A549 (cell line): ENCODE results near the gene TDRD12.

Source experiments
- EHF ChIP-seq: fragments of 250-450 bp; sonication (Bioruptor Pico); IDR thresholded peaks from 2 replicates; pipeline ENCODE4 v1.5.0; 2020; ENCODE audit warnings: mild to moderate bottlenecking
- FOSL2 ChIP-seq, 2 experiments: fragments of 450-650 bp in 1 of 2; fragments of >200 bp in 1 of 2; sonication (Bioruptor Twin) in 1 of 2; formaldehyde crosslinking; IDR thresholded peaks; 2 replicates each; pipeline versions ENCODE4 v1.5.0 to v1.6.1; 2016 to 2020; ENCODE audit warnings: mild to moderate bottlenecking in 1 of 2, moderate library complexity in 1 of 2
- KDM5A ChIP-seq: fragments of 200-600 bp; sonication (generic); IDR thresholded peaks from 2 replicates; pipeline ENCODE4 v1.6.1; 2016; ENCODE audit warnings: antibody characterized with exemption, mild to moderate bottlenecking
- MAFK ChIP-seq: fragments of 450-650 bp; IDR thresholded peaks from 2 replicates; pipeline ENCODE4 v1.6.1; 2014; ENCODE audit not compliant: partially characterized antibody
- MAZ ChIP-seq: fragments of 150-350 bp; IDR thresholded peaks from 2 replicates; pipeline ENCODE4 v1.6.1; 2014; ENCODE audit warnings: antibody characterized with exemption, low read depth, low read length, borderline replicate concordance
- RFX5 ChIP-seq: fragments of 450-650 bp; IDR thresholded peaks from 2 replicates; pipeline ENCODE4 v1.7.1; 2014; ENCODE audit warnings: antibody characterized with exemption, mild to moderate bottlenecking, moderate library complexity
- TF ChIP-seq, protein P1 (sequence below): fragments of >200 bp; sonication (Bioruptor Twin); formaldehyde crosslinking; IDR thresholded peaks from 3 replicates; pipeline ENCODE4 v1.5.1; 2016

DNA sequence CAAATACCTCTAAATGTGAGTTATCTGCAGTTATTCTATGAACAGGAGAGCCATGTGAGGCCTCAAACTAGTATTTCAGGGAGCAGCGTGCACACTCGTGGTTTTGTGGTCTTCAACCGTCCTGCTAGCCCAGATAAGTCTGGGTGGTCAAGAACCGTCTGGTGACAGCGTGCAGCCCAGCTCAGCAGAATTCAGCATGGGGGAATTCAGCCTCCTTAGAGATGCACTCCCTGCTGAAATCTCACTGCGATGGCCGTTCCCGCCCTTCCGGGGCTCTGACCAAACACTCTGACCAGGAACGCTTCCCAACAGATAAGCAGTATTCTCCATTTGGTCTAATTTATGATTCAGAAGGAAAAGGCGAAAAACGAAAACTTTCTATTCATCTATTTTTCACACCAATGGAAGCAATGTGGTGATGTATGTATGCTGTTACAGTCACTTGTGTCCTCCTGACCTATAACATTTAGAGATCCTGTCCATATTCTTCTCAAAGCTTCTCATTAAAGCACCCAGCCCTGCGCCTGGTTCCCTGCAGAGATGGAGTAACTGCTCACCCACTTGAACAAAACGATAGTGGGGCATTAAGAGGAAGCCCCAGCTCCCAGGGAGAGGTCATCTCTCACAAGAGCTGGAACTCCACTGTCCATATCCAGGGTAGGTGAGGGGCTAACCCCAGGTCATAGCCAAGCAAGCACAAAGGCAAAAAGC, 47.5 kb upstream of the TDRD12 start:
- TF ChIP-seq FOSL2 (IDR thresholded peaks at IDR 0.05), result no peak
- no peak for TF ChIP-seq FOSL2 (CRISPR knock-in tag; IDR thresholded peaks at IDR 0.05)
- TF ChIP-seq RFX5, result no peak
- TF ChIP-seq, protein P1, sequence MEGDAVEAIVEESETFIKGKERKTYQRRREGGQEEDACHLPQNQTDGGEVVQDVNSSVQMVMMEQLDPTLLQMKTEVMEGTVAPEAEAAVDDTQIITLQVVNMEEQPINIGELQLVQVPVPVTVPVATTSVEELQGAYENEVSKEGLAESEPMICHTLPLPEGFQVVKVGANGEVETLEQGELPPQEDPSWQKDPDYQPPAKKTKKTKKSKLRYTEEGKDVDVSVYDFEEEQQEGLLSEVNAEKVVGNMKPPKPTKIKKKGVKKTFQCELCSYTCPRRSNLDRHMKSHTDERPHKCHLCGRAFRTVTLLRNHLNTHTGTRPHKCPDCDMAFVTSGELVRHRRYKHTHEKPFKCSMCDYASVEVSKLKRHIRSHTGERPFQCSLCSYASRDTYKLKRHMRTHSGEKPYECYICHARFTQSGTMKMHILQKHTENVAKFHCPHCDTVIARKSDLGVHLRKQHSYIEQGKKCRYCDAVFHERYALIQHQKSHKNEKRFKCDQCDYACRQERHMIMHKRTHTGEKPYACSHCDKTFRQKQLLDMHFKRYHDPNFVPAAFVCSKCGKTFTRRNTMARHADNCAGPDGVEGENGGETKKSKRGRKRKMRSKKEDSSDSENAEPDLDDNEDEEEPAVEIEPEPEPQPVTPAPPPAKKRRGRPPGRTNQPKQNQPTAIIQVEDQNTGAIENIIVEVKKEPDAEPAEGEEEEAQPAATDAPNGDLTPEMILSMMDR, result no peak
- TF ChIP-seq MAZ, result no peak
- TF ChIP-seq MAFK, result no peak
- TF ChIP-seq EHF (CRISPR knock-in tag), result no peak
- TF ChIP-seq KDM5A, result no peak
